ENCODE data around the gene SPX.

Gene SPX

GRCh38 chr12:21539797-21540196 is 13.7 kb downstream of the SPX start:
- DNase-seq (ENCODE audit: low read depth), result no peak

GRCh38 chr12:21541773-21542172 is 15.7 kb downstream of the SPX start:
- DNase-seq (ENCODE audit: low read depth), result no peak

- no peak for DNase-seq (ENCODE audit: low read depth)
Measured at GRCh38 chr12:21542403-21542802, 16.3 kb downstream of the SPX start.

- DNase-seq (ENCODE audit: low read depth), result no peak
Measured at GRCh38 chr12:21543151-21543550, 17.1 kb downstream of the SPX start.

GRCh38 chr12:21545557-21545956 is 19.5 kb downstream of the SPX start:
- DNase-seq (ENCODE audit: low read depth), result no peak

GRCh38 chr12:21546716-21547115 is 20.6 kb downstream of the SPX start:
- no peak for DNase-seq (ENCODE audit: low read depth)

- DNase-seq (ENCODE audit: low read depth), result no peak
Measured at GRCh38 chr12:21547437-21547836, 21.3 kb downstream of the SPX start.

- no peak for DNase-seq (ENCODE audit: low read depth)
Measured at GRCh38 chr12:21551841-21552465, 25.9 kb downstream of the SPX start.

- no peak for DNase-seq (ENCODE audit: low read depth)
Measured at GRCh38 chr12:21552635-21553328, 26.7 kb downstream of the SPX start.

- no peak for DNase-seq (ENCODE audit: low read depth)
Measured at GRCh38 chr12:21553329-21553675, 27.2 kb downstream of the SPX start.

- DNase-seq (ENCODE audit: low read depth), result no peak
Measured at GRCh38 chr12:21558100-21558679, 32.1 kb downstream of the SPX start.

GRCh38 chr12:21559855-21560569 is 33.9 kb downstream of the SPX start:
- no peak for DNase-seq (ENCODE audit: low read depth)

- no peak for DNase-seq (ENCODE audit: low read depth)
Measured at GRCh38 chr12:21561158-21561557, 35.1 kb downstream of the SPX start.

GRCh38 chr12:21562859-21563258 is 36.8 kb downstream of the SPX start:
- DNase-seq (ENCODE audit: low read depth), result no peak

GRCh38 chr12:21566223-21566906 is 40.3 kb downstream of the SPX start:
- no peak for DNase-seq (ENCODE audit: low read depth)

GRCh38 chr12:21566907-21567394 is 40.9 kb downstream of the SPX start:
- DNase-seq (ENCODE audit: low read depth), result no peak

GRCh38 chr12:21568115-21568514 is 42.0 kb downstream of the SPX start:
- no peak for DNase-seq (ENCODE audit: low read depth)

- no peak for DNase-seq (ENCODE audit: low read depth)
Measured at GRCh38 chr12:21571046-21571445, 45.0 kb downstream of the SPX start.

GRCh38 chr12:21573733-21574358 is 47.8 kb downstream of the SPX start:
- no peak for DNase-seq (ENCODE audit: low read depth)

- no peak for DNase-seq (ENCODE audit: low read depth)
Measured at GRCh38 chr12:21576431-21576830, 50.3 kb downstream of the SPX start.

GRCh38 chr12:21577516-21577915 is 51.4 kb downstream of the SPX start:
- no peak for DNase-seq (ENCODE audit: low read depth)
